NCI-H2081 (cell line): ENCODE data around the gene IL15RA.
"Not testable (repeated sequence)": the region's sequence is repeated elsewhere in the genome, so short reads cannot be mapped to it uniquely, and the experiment has no call there.

Experiments
- DNase-seq, 2 experiments: peaks; one replicate each; lab custom pipeline; 2025; lab: John Stamatoyannopoulos, UW

IL15RA gene

DNA sequence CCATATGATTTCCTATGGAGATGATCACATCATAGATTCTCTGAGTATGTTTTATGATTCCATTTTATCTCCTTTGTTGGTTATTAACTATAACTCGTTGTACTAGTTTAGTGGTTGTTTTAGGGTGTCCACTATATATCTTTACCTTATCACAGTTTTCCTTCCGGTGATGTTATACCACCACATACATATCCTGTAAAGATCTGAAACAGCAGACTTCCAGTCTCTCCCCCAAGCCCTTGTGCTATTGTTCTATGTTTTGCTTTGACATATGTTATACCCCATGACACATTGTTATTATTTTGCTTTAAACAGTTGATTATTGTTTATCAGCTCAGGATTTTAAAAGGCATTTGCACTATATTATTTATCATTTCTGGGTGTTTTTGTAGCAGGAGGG, 7.3 kb downstream of the IL15RA start:
- no peak for DNase-seq

DNA sequence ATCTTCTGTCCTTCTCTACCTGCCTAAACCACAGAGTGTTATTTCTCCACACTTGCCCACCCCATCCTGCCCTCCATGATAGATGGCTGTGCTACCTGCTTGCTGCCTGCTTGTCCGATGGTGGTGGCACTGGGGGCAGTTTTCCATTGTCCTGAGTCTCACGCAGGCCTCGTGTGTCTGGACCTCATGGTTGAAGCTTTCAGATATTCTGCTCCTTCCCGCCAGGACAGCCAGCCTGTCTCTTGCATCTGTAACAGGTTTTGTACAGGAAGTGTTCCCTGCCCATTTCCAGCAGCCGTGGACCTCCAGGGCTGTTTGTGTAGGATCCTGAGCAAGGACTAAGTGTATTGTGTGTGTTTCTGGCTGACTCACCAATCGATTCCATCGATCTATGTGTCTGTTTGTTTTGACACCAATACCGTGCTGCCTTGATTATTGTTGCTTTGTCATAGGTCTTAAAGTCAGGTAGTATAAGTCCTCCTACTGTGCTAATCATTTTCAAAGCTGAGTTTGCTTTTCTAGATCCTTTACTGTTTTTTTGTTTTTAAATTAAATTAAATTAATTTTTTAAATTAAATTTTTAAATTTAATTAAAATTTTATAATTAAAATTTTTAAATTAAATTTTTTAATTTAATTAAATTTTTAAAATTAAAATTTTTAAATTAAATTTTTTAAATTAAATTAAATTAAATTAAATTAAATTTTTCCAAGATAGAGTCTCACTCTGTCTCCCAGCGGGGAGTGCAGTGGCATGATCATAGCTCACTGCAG, 8.5 kb downstream of the IL15RA start:
- no peak for DNase-seq

- no peak for DNase-seq
Observed at GRCh38 chr10:5968037-5968680, 9.2 kb downstream of the IL15RA start.

GRCh38 chr10:5965266-5965665, 12.1 kb downstream of the IL15RA start:
- DNase-seq = no peak

GRCh38 chr10:5964736-5965135, 12.6 kb downstream of the IL15RA start:
- no peak for DNase-seq

- DNase-seq = no peak
Observed at GRCh38 chr10:5963591-5963990, 13.8 kb downstream of the IL15RA start.

GRCh38 chr10:5963071-5963470, 14.3 kb downstream of the IL15RA start:
- DNase-seq = no peak

GRCh38 chr10:5962358-5962940, 14.9 kb downstream of the IL15RA start:
- DNase-seq = not testable (repeated sequence)

GRCh38 chr10:5961405-5962100, 15.8 kb downstream of the IL15RA start:
- no peak for DNase-seq

- DNase-seq = not testable (repeated sequence)
Observed at GRCh38 chr10:5960973-5961275, 16.4 kb downstream of the IL15RA start.

DNA sequence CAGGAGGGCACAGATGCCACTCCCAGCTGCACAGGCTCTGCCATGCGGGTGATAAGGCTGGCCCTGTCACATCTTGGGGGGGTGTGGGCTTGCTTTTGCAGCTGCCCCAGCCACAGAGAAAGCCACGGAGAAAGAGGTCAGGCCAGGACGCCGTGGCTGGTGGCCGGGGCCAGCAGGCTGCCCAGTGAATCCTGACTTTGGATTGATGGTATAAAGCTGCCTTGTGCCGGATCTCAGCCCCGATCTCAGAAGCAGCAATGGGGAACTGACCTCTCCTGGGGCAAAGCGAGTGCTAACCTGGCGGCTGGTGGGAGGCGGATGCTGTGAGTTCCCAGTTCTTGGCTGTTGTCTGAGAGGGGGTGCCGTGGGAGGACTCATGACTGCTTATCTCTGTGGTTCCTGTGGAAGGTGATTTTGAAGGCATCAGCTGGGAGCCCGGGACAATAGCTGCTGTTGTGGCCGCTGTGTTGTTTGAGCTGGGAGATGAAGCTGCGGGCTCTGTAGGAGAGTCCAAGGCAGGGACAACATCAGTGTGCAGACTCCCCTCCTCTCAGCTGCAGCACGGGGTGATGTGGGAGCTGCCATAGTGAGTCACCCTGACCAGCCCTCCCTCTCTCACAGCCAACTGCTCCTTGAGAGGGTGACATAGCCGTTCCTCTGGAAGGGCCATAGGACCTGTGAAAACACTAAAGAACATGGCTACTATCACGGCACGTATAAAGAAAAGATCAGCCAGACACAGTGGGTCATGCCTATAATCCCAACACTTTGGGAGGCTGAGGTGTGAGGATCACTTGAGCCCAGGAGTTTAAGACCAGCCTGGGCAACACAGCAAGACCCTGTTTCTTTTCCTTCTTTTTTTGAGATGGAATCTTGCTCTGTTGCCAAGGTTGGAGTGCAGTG, 17.0 kb downstream of the IL15RA start:
- DNase-seq = no peak

DNA sequence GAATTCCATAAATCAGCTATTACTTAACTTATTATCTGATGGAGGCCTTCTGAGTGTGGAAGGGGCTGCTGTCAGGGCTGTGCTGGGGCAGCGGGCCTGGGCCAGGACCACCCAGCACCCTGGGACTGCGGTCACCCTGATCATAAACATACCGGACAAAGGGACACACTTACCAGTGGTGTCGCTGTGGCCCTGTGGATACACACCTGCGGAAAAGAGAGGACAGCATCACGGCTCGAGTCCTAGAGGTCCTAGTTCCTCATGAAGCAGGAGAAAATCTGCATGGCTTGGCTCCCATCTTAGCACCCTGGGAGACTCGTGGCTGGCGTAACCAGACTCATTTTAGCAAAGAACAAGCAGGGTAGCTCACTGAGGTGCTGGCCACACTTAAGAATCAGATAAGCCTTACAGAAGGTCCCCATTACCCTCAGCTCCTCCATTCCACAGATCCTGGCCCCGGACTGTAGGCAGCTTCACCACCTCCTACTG, 17.7 kb downstream of the IL15RA start:
- DNase-seq = no peak

GRCh38 chr10:5959142-5959541, 18.2 kb downstream of the IL15RA start:
- no peak for DNase-seq

- DNase-seq = no peak
Observed at GRCh38 chr10:5958675-5959074, 18.7 kb downstream of the IL15RA start.

GRCh38 chr10:5958077-5958476, 19.3 kb downstream of the IL15RA start:
- DNase-seq = no peak

GRCh38 chr10:5956146-5956936, 21.0 kb downstream of the IL15RA start:
- no peak for DNase-seq

GRCh38 chr10:5953676-5954075, 23.7 kb downstream of the IL15RA start:
- DNase-seq = no peak

DNA sequence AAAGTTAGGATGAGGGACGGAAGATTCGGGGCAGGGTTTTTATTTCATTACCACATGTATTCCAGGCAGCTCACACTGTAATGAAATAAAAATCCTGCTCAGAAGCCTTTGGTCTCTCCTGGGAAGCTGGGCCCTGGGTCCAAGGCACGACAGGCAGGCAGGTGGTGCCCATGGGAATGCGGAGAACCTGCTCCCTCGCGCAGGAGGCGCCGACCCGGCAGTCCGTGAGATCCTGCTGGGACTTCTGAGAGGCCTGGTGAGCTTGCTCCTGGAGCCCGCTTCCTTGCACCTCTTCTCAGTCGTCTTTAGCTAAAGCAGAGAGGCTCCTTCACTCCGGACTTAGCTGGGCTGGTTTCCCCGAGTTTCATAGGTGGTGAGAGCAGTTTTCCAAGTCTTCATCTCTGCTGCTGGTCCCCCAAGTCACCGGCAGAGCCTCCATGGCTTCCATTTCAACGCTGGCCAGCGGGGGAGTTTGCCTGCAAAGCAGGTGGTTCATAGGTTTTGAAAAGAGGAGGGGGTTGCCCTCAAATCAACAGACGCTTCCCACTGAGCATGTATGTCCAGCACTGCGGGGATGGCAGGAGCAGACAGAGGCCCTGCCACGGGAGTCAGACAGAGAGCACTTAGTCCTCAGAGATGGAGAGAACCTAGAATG, 24.5 kb downstream of the IL15RA start:
- DNase-seq = peak in 1 of 2 experiments; percentile 5

- DNase-seq = no peak
Observed at GRCh38 chr10:5951721-5952407, 25.5 kb downstream of the IL15RA start.
